Activated B cell treated with CpG ODN at 0.5 μM for 24 hours (primary cell): Measurements from ENCODE around the gene RAB26. TPM values are rescaled to one million over a fixed set of nuclear protein-coding genes. Genes with fewer than 3 reads are reported as not detected.
"Not testable (repeated sequence)": the region's sequence is repeated elsewhere in the genome, so short reads cannot be mapped to it uniquely, and the experiment has no call there.

Experiments used
- ATAC-seq: fragments of 200-7000 bp; cut with Tn5 transposase; one replicate; pipeline ENCODE4 v1.10.0; 2021; ENCODE audit warnings: low read depth, mild to moderate bottlenecking, moderate library complexity
- CTCF ChIA-PET: fragments of 350-600 bp; sonication (Branson Sonifier 250); formaldehyde crosslinking; loops from one replicate; lab custom pipeline; 2021; ENCODE audit warnings: antibody characterized with exemption; lab: Charles Lee
- POLR2A ChIA-PET: fragments of 350-600 bp; sonication (Branson Sonifier 250); formaldehyde crosslinking; loops from one replicate; lab custom pipeline; 2021; ENCODE audit warnings: antibody characterized with exemption; lab: Charles Lee
- DNase-seq: peaks from one replicate; pipeline ENCODE4 v3.0.0; 2022
- H3K27ac Mint-ChIP-seq: one replicate; pipeline ENCODE4 v1.8.0; 2020; ENCODE audit warnings: mixed read lengths
- H3K27me3 Mint-ChIP-seq: one replicate; pipeline ENCODE4 v1.8.0; 2021; ENCODE audit warnings: mixed read lengths
- H3K36me3 Mint-ChIP-seq: one replicate; pipeline ENCODE4 v1.8.0; 2021; ENCODE audit warnings: low read depth, mixed read lengths
- H3K4me1 Mint-ChIP-seq: one replicate; pipeline ENCODE4 v1.8.0; 2021; ENCODE audit warnings: mixed read lengths
- H3K4me3 Mint-ChIP-seq: one replicate; pipeline ENCODE4 v1.8.0; 2020; ENCODE audit warnings: mild to moderate bottlenecking, mixed read lengths
- H3K9me3 Mint-ChIP-seq: one replicate; pipeline ENCODE4 v1.8.0; 2020; ENCODE audit warnings: mixed read lengths
- CTCF ChIP-seq: fragments of 200-600 bp; IDR thresholded peaks from one replicate; pipeline ENCODE4 v1.8.0; 2022; ENCODE audit warnings: antibody characterized with exemption, mild to moderate bottlenecking
- intact Hi-C: fragments of 100-400 bp; cut with micrococcal nuclease; formaldehyde crosslinking; loops from one replicate; pipeline ENCODE4 v1.15.1; 2024
- total RNA-seq: library from RNA; stranded (reverse); gene quantifications from 2 replicates; pipeline ENCODE4 v1.2.3, GENCODE V29; 2022

Gene RAB26
- total RNA-seq, 1 donor from 2014 or later, result not detected

GRCh38 chr16:2135770-2136490 lies 12.5 kb upstream of the RAB26 start, which contains the start of gene PKD1:
Gene PKD1, minus strand, starts transcription at chr16:2135898. Its CDS starts 209 bp downstream, at chr16:2135689.
- DNase-seq, result peak; percentile 100
- H3K27me3 Mint-ChIP-seq, H3K9me3 Mint-ChIP-seq, H3K36me3 Mint-ChIP-seq: not testable (repeated sequence)
- CTCF ChIA-PET, result interaction anchor here (0.8 to 0.9 kb wide), 2 partner anchors 19 to 113 kb away, joined by 3 to 4 read pairs; no protein-coding TSS in a partner anchor
- peaks cover 13% of the 10 kb centered on the region for H3K4me1 Mint-ChIP-seq
- H3K4me3 Mint-ChIP-seq, result peak within 1 kb of the TSS; percentile 95
- POLR2A ChIA-PET, result interaction anchor here (0.5 to 1.3 kb wide), 5 partner anchors 11 to 429 kb away, joined by 3 to 26 read pairs (median 6); partner anchors contain the start of genes RPS2 and TRAF7
- peak within 1 kb of the TSS; percentile 97 for H3K27ac Mint-ChIP-seq
- peak; percentile 79 for ATAC-seq
- intact Hi-C loops, result loop anchor here (2.0 kb wide), 1 partner anchor 17 kb away; no protein-coding TSS in a partner anchor

GRCh38 chr16:2142942-2143877 lies 5.2 kb upstream of the RAB26 start:
- ATAC-seq (no peak), DNase-seq (no peak)
- ChIA-PET CTCF (no interaction called here), POLR2A (interaction anchor here (0.7 to 5.2 kb wide), 2 partner anchors 12 to 87 kb away, joined by 3 to 46 read pairs; partner anchors contain the start of gene TRAF7)
- no peaks in the 10 kb centered on the region for H3K27me3 Mint-ChIP-seq
- H3K27ac Mint-ChIP-seq, result no peak overlapping the region
- H3K4me3 Mint-ChIP-seq, result no peak overlapping the region
- H3K4me1 Mint-ChIP-seq, result peaks cover 4% of the 10 kb centered on the region
- TF ChIP-seq CTCF, result no peak
- intact Hi-C loops, result no loop called here
- no peaks in the 10 kb centered on the region for H3K9me3 Mint-ChIP-seq
- H3K36me3 Mint-ChIP-seq, result no peaks in the 10 kb centered on the region

GRCh38 chr16:2143878-2144485 lies 4.4 kb upstream of the RAB26 start:
- no peak for TF ChIP-seq CTCF
- Mint-ChIP-seq H3K9me3 (no peaks in the 10 kb centered on the region), H3K27ac (no peak overlapping the region), H3K4me3 (no peak overlapping the region), H3K36me3 (no peaks in the 10 kb centered on the region), H3K4me1 (peaks cover 4% of the 10 kb centered on the region), H3K27me3 (no peaks in the 10 kb centered on the region)
- POLR2A ChIA-PET, result interaction anchor here (5.2 kb wide), 1 partner anchor 11 kb away, joined by 46 read pairs; the partner anchor contains the start of gene TRAF7
- DNase-seq, result no peak
- intact Hi-C loops, result no loop called here
- no peak for ATAC-seq
- CTCF ChIA-PET, result no interaction called here

GRCh38 chr16:2145843-2146242 lies 2.6 kb upstream of the RAB26 start:
- no peak for DNase-seq
- intact Hi-C loops, result no loop called here
- ATAC-seq, result no peak
- H3K27ac Mint-ChIP-seq, result peak overlapping the region; percentile 8
- H3K36me3 Mint-ChIP-seq, result no peaks in the 10 kb centered on the region
- H3K9me3 Mint-ChIP-seq, result no peaks in the 10 kb centered on the region
- CTCF ChIA-PET, result interaction anchor here (1.3 kb wide), 1 partner anchor 9 kb away, joined by 4 read pairs; the partner anchor contains the start of gene TRAF7
- POLR2A ChIA-PET, result interaction anchor here (0.6 to 5.2 kb wide), 4 partner anchors 10 to 319 kb away, joined by 3 to 46 read pairs (median 9); partner anchors contain the start of genes PKD1, RPS2 and TRAF7
- H3K27me3 Mint-ChIP-seq, result no peaks in the 10 kb centered on the region
- H3K4me1 Mint-ChIP-seq, result peaks cover 12% of the 10 kb centered on the region
- no peak for TF ChIP-seq CTCF
- no peak overlapping the region for H3K4me3 Mint-ChIP-seq

- Mint-ChIP-seq H3K4me3 (no peak overlapping the region), H3K27ac (no peak overlapping the region)
- POLR2A ChIA-PET, result interaction anchor here (0.9 to 5.2 kb wide), 7 partner anchors 8 to 182 kb away, joined by 3 to 46 read pairs (median 6); partner anchors contain the start of genes PKD1, RPS2, TBL3 and TRAF7
Measured at GRCh38 chr16:2147378-2147777, 1.0 kb upstream of the RAB26 start.

More at GRCh38 chr16:2147378-2147777, 1.0 kb upstream of the RAB26 start:
- DNase-seq (no peak), ATAC-seq (no peak)
- peaks cover 27% of the 10 kb centered on the region for H3K4me1 Mint-ChIP-seq
- peaks cover 14% of the 10 kb centered on the region for H3K36me3 Mint-ChIP-seq
- CTCF ChIA-PET, result no interaction called here
- intact Hi-C loops, result no loop called here
- TF ChIP-seq CTCF, result no peak
- no peaks in the 10 kb centered on the region for H3K9me3 Mint-ChIP-seq
- H3K27me3 Mint-ChIP-seq, result no peaks in the 10 kb centered on the region
